Muscle layer of duodenum (tissue), 2 donors: ENCODE measurements around the gene PFKFB1.
"Not testable (repeated sequence)": the region's sequence is repeated elsewhere in the genome, so short reads cannot be mapped to it uniquely, and the experiment has no call there.

Experiments
- H3K27ac ChIP-seq: one replicate; pipeline ENCODE4 v1.7.0; 2013; ENCODE audit warnings: mild to moderate bottlenecking, low read length
- H3K27me3 ChIP-seq: one replicate; pipeline ENCODE4 v1.7.0; 2013; ENCODE audit warnings: low read depth, mild to moderate bottlenecking, control low read depth, low read length
- H3K36me3 ChIP-seq, 2 donors: one replicate each; pipeline ENCODE4 v1.7.0; 2013; ENCODE audit warnings: low read length in 2 of 2, control low read depth in 1 of 2, mild to moderate bottlenecking in 1 of 2; ENCODE audit not compliant: insufficient read depth in 2 of 2, control insufficient read depth in 1 of 2
- H3K4me1 ChIP-seq, 2 donors: one replicate each; pipeline ENCODE4 v1.7.0; 2013; ENCODE audit warnings: low read length in 2 of 2, mild to moderate bottlenecking in 2 of 2, control low read depth in 1 of 2, moderate library complexity in 1 of 2; ENCODE audit not compliant: insufficient read depth in 2 of 2, control insufficient read depth in 1 of 2
- H3K4me3 ChIP-seq, 2 donors: one replicate each; pipeline ENCODE4 v1.7.0; 2013; ENCODE audit warnings: low read length in 2 of 2, low read depth in 1 of 2, mild to moderate bottlenecking in 1 of 2
- H3K9me3 ChIP-seq, 2 donors: one replicate each; pipeline ENCODE4 v1.7.0; 2013; ENCODE audit warnings: low read length in 2 of 2, control low read depth in 1 of 2, mild to moderate bottlenecking in 1 of 2; ENCODE audit not compliant: control insufficient read depth in 1 of 2
- donor health status: healthy.

Gene PFKFB1

DNA sequence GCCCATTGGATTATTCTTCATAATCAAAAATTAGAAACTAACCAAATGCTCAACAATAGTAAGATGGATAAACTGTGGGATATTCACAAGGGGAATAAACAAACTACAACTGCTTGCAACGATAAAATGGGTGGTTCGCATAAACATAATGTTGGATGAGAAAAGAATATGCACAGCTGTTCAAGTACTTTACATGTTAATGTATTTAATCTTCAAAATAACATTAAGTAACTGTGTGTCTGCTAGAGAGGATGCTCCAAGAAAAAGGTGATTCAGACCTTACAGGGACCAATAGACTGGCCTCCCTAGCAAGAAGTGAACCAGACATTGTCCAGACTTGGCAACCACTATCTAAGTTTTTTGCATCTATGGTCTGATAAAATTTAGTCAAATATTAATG is 2.3 kb downstream of the PFKFB1 start:
- Histone ChIP-seq H3K4me3 (no peak overlapping the region), H3K27ac (no peak overlapping the region), H3K27me3 (no peaks in the 10 kb centered on the region), H3K9me3 (no peaks in the 10 kb centered on the region), H3K36me3 (no peaks in the 10 kb centered on the region), H3K4me1 (no peaks in the 10 kb centered on the region)

DNA sequence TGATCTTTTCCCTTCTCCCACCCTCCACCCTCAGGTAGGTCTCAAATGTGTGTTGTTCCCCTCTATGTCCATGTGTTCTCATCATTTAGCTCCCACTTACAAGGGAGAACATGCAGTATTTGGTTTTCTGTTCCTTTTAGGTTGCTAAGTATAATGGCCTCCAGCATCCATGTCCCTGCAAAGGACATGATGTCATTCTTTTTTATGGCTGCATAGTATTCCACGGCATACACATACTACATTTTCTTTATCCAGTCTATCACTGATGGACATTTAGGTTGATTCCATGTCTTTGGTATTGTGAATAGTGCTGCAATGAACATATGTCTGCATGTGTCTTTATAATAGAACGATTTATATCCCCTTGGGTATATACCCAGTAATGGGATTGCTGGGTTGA is 10.7 kb downstream of the PFKFB1 start:
- not testable (repeated sequence) for H3K36me3 ChIP-seq, H3K9me3 ChIP-seq, H3K27ac ChIP-seq, H3K27me3 ChIP-seq, H3K4me1 ChIP-seq, H3K4me3 ChIP-seq

DNA sequence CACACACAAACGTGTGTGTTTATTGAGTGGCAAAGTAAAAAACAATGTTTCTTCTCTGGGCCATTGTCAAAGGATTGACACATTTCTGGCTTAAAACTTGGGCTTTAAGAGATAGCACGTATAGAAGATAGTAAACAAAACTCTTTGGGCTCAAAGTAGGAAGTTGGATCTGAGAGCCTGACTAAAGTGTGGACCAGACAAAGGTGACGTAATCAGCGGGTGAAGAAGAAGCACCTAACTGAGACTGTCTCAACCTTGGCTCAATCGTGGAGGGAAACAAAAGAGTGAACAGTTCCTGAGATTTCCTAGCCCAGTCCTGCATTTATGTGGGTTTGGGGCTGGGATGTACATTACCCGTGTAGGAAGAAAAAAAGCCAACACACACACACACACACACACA is 13.7 kb downstream of the PFKFB1 start:
- Histone ChIP-seq H3K4me1 (no peaks in the 10 kb centered on the region), H3K27ac (no peak overlapping the region), H3K27me3 (no peaks in the 10 kb centered on the region), H3K4me3 (no peak overlapping the region), H3K9me3 (no peaks in the 10 kb centered on the region), H3K36me3 (no peaks in the 10 kb centered on the region)

DNA sequence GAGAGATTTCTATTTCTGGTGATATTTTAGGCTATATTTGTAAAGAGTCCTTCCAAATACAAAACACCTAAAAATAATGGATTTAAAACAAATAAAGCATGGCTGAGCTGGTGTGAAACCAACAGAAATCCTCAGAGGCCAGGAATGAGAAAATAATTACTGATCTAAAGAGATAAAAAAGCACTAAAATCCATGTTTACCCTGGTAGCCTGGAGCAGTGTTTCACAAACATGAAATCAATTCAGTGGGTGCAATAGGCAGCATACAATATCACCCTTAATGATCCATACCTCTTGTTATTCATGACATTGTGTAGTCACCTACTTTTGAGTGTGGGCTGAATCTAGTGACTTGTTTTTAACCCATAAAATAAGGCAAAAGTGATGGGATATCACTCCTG is 14.6 kb downstream of the PFKFB1 start:
- Histone ChIP-seq H3K4me1 (no peaks in the 10 kb centered on the region), H3K27ac (no peak overlapping the region), H3K4me3 (no peak overlapping the region), H3K27me3 (no peaks in the 10 kb centered on the region), H3K9me3 (no peaks in the 10 kb centered on the region), H3K36me3 (no peaks in the 10 kb centered on the region)

DNA sequence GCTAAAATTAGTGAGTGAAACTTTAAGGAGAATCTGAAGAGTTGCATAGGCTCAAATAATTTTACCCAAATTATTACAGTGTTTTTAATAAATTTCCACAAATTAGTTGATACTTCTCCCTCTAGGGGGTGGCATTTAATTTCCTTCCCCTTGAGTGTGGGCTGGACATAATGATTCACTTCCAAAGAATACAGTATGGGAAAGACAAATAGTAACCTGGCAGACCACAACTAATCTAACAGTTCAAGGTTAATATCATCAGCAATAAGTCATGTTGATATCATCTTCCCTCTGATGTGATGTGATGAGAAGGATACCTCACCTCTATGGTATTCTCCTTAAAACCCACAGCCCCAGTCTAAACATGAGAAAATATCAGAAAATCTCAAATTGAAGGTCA is 15.5 kb downstream of the PFKFB1 start:
- Histone ChIP-seq H3K27ac (no peak overlapping the region), H3K4me1 (no peaks in the 10 kb centered on the region), H3K9me3 (no peaks in the 10 kb centered on the region), H3K4me3 (no peak overlapping the region), H3K27me3 (no peaks in the 10 kb centered on the region), H3K36me3 (no peaks in the 10 kb centered on the region)

DNA sequence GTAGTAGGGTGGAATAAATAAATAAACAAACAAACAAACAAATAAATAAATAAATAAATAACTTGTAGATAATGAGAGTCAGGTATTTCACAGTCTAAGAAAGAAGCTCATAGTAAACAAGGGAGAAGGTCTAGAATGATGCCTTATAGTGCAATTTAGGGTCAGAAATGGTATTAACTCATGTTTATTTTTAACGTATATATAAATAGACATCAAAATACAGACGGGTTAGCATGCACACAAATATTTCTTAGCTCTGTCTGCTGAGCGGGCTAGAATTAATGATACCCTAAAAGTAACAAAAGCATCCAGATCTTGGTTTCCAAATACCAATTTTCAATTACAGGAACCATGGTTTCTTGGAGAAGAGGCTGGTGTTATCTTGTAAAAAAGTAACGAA is 16.6 kb downstream of the PFKFB1 start:
- no peaks in the 10 kb centered on the region for H3K27me3 ChIP-seq
- no peaks in the 10 kb centered on the region for H3K9me3 ChIP-seq
- H3K27ac ChIP-seq, result no peak overlapping the region
- H3K36me3 ChIP-seq, result no peaks in the 10 kb centered on the region
- no peaks in the 10 kb centered on the region for H3K4me1 ChIP-seq
- no peak overlapping the region for H3K4me3 ChIP-seq

DNA sequence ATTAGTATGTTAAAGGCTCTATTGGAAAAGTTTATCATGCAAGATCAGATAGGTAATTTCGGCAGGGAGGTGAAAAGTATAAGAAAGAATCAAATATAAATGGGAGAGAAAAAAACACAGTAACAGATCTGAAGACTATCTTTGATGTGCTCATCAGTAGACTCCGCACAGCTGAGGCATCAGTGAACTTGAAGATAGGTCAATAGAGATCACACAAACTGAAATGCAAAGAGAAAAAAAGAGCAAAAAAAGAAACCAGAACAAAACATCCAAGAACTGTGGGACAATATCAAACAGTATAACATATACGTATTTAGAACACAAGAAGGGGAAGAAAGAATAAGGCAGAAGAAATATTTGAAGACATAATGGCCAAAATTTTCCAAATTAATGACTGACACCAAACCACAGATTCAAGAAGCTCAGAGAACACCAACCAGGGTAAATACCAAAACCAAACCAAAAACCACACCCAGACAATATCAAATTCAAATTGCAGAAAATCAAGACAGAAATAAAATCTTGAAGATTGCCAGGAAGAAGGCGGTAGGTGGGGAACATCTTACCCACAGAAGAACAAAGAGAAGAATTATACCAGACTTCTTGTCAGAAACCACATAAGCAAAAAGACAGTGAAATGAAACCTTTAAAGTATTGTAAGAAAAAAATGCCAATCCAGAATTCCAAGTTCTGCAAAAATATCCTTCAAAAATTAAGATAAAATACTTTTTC is 29.1 kb downstream of the PFKFB1 start:
- Histone ChIP-seq H3K27me3 (no peaks in the 10 kb centered on the region), H3K4me3 (no peak overlapping the region), H3K9me3 (peaks cover 0 to 3% of the 10 kb centered on the region in 2 donors), H3K36me3 (no peaks in the 10 kb centered on the region), H3K27ac (no peak overlapping the region), H3K4me1 (no peaks in the 10 kb centered on the region)

DNA sequence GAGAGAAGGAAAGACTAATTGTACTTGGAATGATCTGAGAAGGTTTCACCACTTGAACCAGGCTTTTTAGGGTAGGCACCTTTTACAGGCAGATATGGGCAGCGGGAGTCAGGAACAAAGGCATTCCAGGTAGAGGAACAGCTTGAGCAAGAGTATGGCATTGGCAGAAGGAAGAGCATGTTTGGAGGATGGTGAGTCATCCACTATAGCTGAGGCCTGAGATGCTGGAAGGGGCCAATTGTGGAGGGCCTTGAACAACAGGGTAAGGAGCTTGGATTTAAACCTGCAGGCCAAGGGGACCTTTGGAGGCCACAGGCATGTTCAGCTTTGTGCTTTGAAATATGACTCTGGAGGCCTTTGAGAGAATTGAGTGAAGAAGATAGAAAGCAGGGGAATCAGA is 32.2 kb downstream of the PFKFB1 start:
- Histone ChIP-seq H3K27ac (no peak overlapping the region), H3K4me1 (no peaks in the 10 kb centered on the region), H3K4me3 (no peak overlapping the region), H3K9me3 (no peaks in the 10 kb centered on the region), H3K36me3 (no peaks in the 10 kb centered on the region), H3K27me3 (no peaks in the 10 kb centered on the region)

DNA sequence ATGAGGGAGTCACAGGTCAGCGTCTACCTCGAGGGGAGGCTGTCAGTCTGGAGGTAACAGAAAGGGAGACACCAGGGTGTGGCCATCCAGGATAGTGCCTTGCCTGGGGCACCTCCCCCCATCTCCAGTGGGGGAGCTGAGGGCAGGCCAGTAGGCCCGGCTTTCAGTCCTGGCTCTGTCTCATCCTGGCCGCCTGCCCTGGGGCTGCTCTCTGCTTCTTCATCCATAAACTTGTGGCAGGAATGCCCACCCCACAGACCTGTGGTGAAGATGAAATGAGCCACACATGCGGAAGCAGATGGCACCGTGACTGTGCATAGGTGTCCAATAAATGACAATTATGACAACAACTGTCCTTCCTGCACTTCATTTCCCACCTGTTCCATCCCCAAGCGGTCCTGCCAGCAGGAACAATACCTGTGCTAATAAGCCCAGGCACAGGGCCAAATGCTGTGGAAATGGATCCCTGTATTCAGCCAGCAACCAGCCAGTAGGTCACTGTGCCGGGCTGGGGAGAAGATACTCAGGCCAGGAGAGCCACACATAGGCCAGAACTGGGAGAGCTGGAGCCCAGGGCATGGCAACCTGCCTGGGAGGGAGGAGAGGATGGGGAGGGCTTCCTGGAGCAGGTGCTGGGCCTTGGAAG is 43.1 kb downstream of the PFKFB1 start:
- Histone ChIP-seq H3K27ac (no peak overlapping the region), H3K4me1 (no peaks in the 10 kb centered on the region), H3K4me3 (no peak overlapping the region), H3K27me3 (no peaks in the 10 kb centered on the region), H3K36me3 (no peaks in the 10 kb centered on the region), H3K9me3 (no peaks in the 10 kb centered on the region)

DNA sequence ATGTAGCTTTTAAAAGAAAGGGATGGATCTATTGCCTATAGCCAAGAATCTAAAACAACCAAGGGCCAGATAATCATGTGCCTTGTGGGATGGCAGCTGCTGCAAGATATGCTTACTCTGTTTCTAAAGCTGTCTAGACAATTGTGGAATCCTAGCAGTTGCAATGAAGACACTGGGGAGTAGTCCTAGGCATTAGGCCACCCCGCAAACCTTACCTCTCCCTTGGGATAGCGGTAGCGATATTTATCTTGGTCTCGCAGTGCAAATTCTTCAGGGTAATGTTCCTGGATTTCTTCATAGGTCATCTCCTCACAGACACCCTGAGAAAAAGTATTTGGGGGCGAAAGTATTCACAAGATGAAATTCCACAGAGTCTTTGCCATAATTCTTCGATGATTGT is 48.8 kb downstream of the PFKFB1 start:
- H3K9me3 ChIP-seq, result no peaks in the 10 kb centered on the region
- no peaks in the 10 kb centered on the region for H3K27me3 ChIP-seq
- H3K27ac ChIP-seq, result no peak overlapping the region
- H3K4me3 ChIP-seq, result no peak overlapping the region
- no peaks in the 10 kb centered on the region for H3K4me1 ChIP-seq
- no peaks in the 10 kb centered on the region for H3K36me3 ChIP-seq

DNA sequence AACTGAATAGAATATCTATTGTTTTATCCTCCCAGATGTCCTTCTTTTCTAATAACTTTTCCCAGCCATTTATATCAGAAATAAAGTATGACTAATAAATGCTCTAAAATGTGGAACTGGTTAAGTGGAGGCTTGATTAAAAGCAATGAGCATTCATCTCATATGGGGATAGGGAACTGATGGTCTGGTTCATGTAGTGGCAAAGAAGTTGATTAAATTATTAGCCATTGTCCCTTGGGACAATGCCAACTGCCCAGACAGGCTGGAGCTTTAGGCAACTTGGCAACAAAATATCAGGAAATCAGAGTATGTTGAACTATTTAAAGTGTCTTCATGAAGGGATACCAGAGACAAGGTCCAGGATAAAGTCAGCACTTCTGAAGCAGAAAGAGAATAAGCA is 49.2 kb downstream of the PFKFB1 start:
- Histone ChIP-seq H3K4me1 (no peaks in the 10 kb centered on the region), H3K27ac (no peak overlapping the region), H3K9me3 (no peaks in the 10 kb centered on the region), H3K4me3 (no peak overlapping the region), H3K36me3 (no peaks in the 10 kb centered on the region), H3K27me3 (no peaks in the 10 kb centered on the region)

DNA sequence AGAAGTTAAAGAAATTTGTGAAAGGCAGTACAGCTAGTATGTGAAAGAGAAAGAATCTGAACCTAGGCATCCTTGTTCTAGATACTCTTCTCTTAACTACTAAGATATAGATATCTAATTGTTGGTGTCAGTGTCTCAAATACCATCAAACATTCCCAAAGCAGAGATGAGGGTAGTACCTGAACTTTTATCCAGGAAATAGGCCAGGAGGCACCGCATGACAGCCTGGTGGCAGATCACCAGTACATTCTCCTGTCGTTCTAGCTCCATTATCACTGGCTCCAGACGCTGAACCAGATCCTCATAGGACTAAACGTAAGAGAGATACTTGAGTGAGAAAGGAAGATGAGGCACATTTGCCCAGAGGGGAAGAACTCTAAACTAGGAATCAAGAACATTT is 56.6 kb downstream of the PFKFB1 start:
- Histone ChIP-seq H3K4me1 (no peaks in the 10 kb centered on the region), H3K36me3 (no peaks in the 10 kb centered on the region), H3K9me3 (no peaks in the 10 kb centered on the region), H3K27me3 (no peaks in the 10 kb centered on the region), H3K27ac (no peak overlapping the region), H3K4me3 (no peak overlapping the region)
